Gastrocnemius medialis (tissue), 4 donors: ENCODE measurements around the gene CDK3.

Experiments
- CTCF ChIP-seq, 5 experiments: fragments of 450-650 bp in 3 of 5; fragments of 200-600 bp in 2 of 5; sonication (generic) in 2 of 5; IDR thresholded peaks in 4 of 5; conservative IDR thresholded peaks in 1 of 5; 1 replicate in 4 of 5; 2 replicates in 1 of 5; pipeline ENCODE4 v1.5.1; 2016 to 2019; ENCODE audit warnings: antibody characterized with exemption in 5 of 5, mild to moderate bottlenecking in 3 of 5, moderate library complexity in 3 of 5
- POLR2A ChIP-seq, 2 donors: fragments of 450-650 bp; IDR thresholded peaks; one replicate each; pipeline ENCODE4 v1.6.1; 2017; ENCODE audit warnings: antibody characterized with exemption in 2 of 2, mild to moderate bottlenecking in 2 of 2, moderate library complexity in 2 of 2

GRCh38 chr17:75979705-75980187 is 20.9 kb upstream of the CDK3 start:
- TF ChIP-seq CTCF (IDR thresholded peaks at IDR 0.05 in 4 of 5, conservative IDR thresholded peaks at IDR 0.05 in 1 of 5) (no peak), POLR2A (IDR thresholded peaks at IDR 0.05) (no peak)
